Glomerular visceral epithelial cell (primary cell): ENCODE results near the gene PSEN2.
"Not testable (repeated sequence)": the region's sequence is repeated elsewhere in the genome, so short reads cannot be mapped to it uniquely, and the experiment has no call there.

Experiments used
- DNase-seq: peaks from one replicate; pipeline ENCODE4 v3.0.0-alpha.2; 2016; ENCODE audit errors: extremely low spot score

PSEN2 gene

GRCh38 chr1:226916497-226916896 lies 46.1 kb downstream of the PSEN2 start:
- DNase-seq = no peak

DNA sequence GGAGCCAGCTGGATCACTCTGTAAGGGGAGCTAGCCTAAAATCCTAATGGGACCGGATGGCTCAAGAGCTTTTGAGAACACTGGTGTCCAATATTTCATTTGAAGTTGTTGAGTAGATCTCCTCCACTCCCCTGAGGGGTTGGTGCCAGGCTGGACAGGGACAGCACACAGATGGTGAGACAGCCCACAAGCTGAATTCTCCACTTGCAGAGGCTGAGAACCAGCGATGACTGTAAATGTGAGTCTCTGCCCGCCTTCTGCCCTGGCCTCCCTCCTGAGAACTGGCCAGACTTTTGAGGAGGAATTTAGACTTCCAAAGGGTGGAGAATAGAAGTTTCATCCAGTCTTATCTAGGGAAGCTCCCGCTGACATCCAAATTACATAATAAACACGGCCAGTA lies 49.2 kb downstream of the PSEN2 start:
- no peak for DNase-seq

DNA sequence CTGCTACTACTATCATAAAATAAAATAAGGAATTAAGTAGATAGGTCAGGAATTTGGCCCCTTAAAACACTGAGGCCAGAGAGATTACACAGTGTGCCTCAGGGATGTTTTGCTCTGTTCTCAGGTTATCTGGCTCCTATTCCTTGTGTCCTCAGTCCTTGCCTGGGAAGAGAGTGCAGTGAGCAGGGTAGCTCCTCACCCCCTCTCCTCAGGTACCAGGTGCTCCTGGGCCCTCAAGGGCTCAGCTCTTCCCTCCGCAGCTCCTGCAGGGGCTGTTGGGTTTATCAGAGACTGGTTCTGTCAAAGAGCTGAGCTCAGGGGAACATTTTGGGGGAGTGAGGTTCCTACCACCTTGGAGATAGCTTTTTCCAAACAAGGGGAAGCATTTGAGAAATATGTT lies 49.6 kb downstream of the PSEN2 start:
- no peak for DNase-seq

DNA sequence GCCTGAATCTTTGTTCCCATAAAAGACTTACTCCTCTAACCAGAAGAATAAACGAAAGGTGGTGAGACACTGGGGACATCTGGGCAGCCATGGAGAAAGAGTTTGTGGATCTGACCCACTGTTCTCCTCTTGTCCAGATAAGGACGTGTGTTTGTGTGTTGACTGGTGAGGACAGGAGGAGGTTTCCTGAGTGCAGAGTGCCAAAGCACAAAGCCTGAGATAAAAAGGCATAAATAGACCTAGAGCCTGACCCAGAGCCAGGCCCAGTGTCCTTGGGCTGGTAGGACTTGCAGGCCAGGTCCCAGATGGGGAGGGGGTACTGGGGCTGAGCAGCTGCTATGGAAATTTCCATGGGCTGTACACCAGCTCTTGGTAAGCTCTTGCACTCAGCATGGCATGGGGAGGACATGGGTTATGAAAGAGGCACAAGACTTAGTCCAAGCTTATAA lies 50.1 kb downstream of the PSEN2 start:
- no peak for DNase-seq

- DNase-seq = no peak
Observed at GRCh38 chr1:226921504-226921903, 51.1 kb downstream of the PSEN2 start.

DNA sequence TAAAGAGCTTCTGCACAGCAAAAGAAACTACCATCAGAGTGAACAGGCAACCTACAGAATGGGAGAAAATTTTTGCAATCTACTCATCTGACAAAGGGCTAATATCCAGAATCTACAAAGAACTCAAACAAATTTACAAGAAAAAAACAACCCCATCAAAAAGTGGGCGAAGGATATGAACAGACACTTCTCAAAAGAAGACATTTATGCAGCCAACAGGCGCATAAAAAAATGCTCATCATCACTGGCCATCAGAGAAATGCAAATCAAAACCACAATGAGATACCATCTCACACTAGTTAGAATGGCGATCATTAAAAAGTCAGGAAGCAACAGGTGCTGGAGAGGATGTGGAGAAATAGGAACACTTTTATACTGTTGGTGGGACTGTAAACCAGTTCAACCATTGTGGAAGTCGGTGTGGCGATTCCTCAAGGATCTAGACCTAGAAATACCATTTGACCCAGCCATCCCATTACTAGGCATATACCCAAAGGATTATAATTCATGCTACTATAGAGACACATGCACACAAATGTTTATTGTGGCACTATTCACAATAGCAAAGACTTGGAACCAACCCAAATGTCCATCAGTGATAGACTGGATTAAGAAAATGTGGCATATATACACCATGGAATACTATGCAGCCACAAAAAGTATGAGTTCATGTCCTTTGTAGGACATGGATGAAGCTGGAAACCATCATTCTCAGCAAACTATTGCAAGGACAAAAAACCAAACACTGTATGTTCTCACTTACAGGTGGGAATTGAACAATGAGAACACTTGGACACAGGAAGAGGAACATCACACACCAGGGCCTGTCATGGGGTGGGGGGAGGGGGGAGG lies 59.1 kb downstream of the PSEN2 start:
- DNase-seq = not testable (repeated sequence)

DNA sequence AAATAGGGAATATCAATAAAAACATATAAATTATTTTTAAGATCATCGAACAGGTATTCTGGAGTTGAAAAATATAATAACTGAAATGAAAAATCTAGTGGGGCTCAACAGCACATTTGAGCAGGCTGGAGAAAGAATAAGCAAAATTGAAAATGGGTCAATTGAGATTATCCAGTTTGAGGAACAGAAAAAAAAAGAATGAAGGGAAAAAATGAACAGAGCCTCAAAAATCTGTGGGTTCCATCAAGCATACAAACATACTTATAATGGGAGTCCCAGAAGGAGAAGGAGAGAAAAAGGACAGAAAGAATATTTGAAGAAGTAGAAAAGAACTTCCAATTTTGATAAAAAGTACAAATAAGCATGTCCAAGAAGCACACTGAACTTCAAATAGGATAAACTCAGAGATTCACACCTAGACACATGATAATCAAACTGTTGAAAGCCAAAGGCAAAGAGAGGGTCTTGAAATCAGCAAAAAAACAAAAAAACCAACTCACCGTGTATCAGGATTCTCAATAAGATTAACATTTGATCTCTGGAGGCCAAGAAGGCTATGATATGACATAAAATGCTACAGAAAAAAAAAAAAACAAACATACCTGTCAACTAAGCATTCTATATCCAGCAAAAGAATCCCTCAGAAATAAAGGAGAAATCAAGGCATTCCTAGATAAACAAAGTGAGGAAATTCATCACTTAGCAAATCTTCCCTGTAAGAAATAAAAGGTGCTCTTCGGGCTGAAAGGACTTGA lies 64.2 kb downstream of the PSEN2 start:
- no peak for DNase-seq

- DNase-seq = no peak
Observed at GRCh38 chr1:226937940-226938725, 67.7 kb downstream of the PSEN2 start.

GRCh38 chr1:226938903-226939437 lies 68.6 kb downstream of the PSEN2 start:
- DNase-seq = peak; percentile 25

GRCh38 chr1:226939438-226940028 lies 69.1 kb downstream of the PSEN2 start:
- peak; percentile 49 for DNase-seq

DNA sequence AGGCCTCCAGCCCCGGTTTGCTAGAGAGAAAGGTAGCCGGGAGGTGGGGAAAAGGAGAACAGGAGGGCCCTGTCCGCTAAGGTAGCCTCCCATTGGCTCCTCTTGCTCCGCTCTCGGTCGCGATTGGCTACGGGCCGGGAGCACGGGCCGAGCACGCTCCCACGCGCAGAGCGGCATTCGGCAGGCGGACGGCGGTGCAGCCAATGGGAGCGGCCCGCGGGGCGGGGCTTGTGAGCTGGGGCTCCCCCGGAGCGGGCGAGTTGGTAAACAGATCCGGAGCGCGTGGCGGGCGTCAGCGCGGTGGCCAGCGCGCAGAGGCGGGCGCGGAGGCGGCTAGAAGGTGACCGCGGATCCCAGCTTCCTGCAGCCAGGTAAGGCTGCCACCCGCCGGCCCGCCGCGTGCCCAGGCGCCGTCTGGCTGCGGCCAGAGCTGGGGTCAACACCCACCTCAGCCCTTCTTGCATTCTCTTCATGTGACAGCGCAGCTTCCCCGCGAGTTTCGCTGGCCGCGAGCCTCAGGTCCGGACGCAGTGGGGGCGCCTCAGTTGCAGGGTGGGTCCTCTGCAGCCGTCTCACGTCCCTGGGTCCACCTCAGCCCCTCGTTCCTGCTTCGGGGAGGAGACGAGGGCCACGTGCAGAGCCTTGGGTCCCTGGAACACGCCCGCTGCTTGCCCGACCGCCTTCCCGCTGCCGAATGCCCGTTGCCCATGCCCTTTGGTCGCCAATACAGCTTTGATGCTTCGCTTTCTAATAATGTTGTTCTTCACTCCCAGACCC lies 69.8 kb downstream of the PSEN2 start, which contains the start of gene COQ8A:
TSS of gene COQ8A (plus strand) at position 266 of the 777 bp plus-strand sequence. CDS start 21,092 bp downstream, outside the sequence.
- DNase-seq = peak; percentile 100

DNA sequence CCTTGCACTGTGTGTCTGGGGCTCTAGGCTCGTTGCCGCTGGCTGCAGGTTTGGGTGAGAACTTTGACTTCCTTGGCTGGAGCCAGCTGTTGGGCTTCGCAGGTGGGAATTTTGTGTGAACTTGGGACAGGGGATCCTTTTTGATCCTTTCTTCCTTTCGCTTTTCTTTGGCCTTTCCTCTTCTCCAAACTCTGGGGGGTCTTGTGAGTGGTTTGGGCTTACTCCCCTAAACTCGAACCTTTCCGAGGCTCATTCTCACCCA lies 70.3 kb downstream of the PSEN2 start:
- DNase-seq = no peak

- no peak for DNase-seq
Observed at GRCh38 chr1:226942392-226942791, 72.0 kb downstream of the PSEN2 start.

- no peak for DNase-seq
Observed at GRCh38 chr1:226943156-226943555, 72.7 kb downstream of the PSEN2 start.

- DNase-seq = no peak
Observed at GRCh38 chr1:226943927-226944326, 73.5 kb downstream of the PSEN2 start.

- no peak for DNase-seq
Observed at GRCh38 chr1:226945106-226945857, 74.9 kb downstream of the PSEN2 start.
